Measurements from ENCODE around the gene INSM2.

Gene INSM2

GRCh38 chr14:35556548-35556947, 22.6 kb downstream of the INSM2 start:
- Histone ChIP-seq H3K9me2 (ENCODE audit: low read depth, low read length) (no peaks in the 10 kb centered on the region), H3K79me2 (ENCODE audit: insufficient read depth, low read length) (no peaks in the 10 kb centered on the region), H3F3A (ENCODE audit: insufficient read depth, low read length) (no peaks in the 10 kb centered on the region), H2AFZ (ENCODE audit: low read length) (no peak overlapping the region), H3K36me3 (ENCODE audit: insufficient read depth, low read length) (no peaks in the 10 kb centered on the region), H3K4me2 (ENCODE audit: low read length) (no peak overlapping the region), H3K27me3 (ENCODE audit: insufficient read depth, low read length) (no peaks in the 10 kb centered on the region), H3K27ac (ENCODE audit: low read depth, low read length, poor library complexity, severe bottlenecking) (no peak overlapping the region), H3K4me3 (ENCODE audit: low read depth, low read length, poor library complexity, severe bottlenecking) (no peak overlapping the region), H4K20me1 (ENCODE audit: insufficient read depth, low read length) (no peaks in the 10 kb centered on the region), H3K9ac (ENCODE audit: low read length) (no peak overlapping the region), H3K4me1 (ENCODE audit: insufficient read depth, low read length, severe bottlenecking) (no peaks in the 10 kb centered on the region), H3K9me3 (ENCODE audit: low read length) (no peaks in the 10 kb centered on the region)
- TF ChIP-seq EZH2 (IDR thresholded peaks at IDR 0.05; ENCODE audit: borderline replicate concordance, low read length) = no peak

GRCh38 chr14:35557221-35557747, 23.3 kb downstream of the INSM2 start:
- no peaks in the 10 kb centered on the region for H3K9me2 ChIP-seq (ENCODE audit: low read depth, low read length)
- H4K20me1 ChIP-seq (ENCODE audit: insufficient read depth, low read length) = no peaks in the 10 kb centered on the region
- H3K27ac ChIP-seq (ENCODE audit: low read depth, low read length, poor library complexity, severe bottlenecking) = no peak overlapping the region
- H3K4me1 ChIP-seq (ENCODE audit: insufficient read depth, low read length, severe bottlenecking) = no peaks in the 10 kb centered on the region
- TF ChIP-seq CTCF (IDR thresholded peaks at IDR 0.05; ENCODE audit: low read length) = no peak
- no peak for TF ChIP-seq EZH2 (IDR thresholded peaks at IDR 0.05; ENCODE audit: borderline replicate concordance, low read length)
- no peaks in the 10 kb centered on the region for H3K36me3 ChIP-seq (ENCODE audit: insufficient read depth, low read length)
- no peak overlapping the region for H3K9ac ChIP-seq (ENCODE audit: low read length)
- no peak overlapping the region for H3K4me3 ChIP-seq (ENCODE audit: low read depth, low read length, poor library complexity, severe bottlenecking)
- no peak overlapping the region for H2AFZ ChIP-seq (ENCODE audit: low read length)
- H3K4me2 ChIP-seq (ENCODE audit: low read length) = no peak overlapping the region
- no peaks in the 10 kb centered on the region for H3F3A ChIP-seq (ENCODE audit: insufficient read depth, low read length)
- no peaks in the 10 kb centered on the region for H3K9me3 ChIP-seq (ENCODE audit: low read length)
- no peaks in the 10 kb centered on the region for H3K79me2 ChIP-seq (ENCODE audit: insufficient read depth, low read length)
- no peaks in the 10 kb centered on the region for H3K27me3 ChIP-seq (ENCODE audit: insufficient read depth, low read length)

GRCh38 chr14:35558680-35559079, 24.7 kb downstream of the INSM2 start:
- Histone ChIP-seq H2AFZ (ENCODE audit: low read length) (no peak overlapping the region), H3F3A (ENCODE audit: insufficient read depth, low read length) (no peaks in the 10 kb centered on the region), H3K9me3 (ENCODE audit: low read length) (no peaks in the 10 kb centered on the region), H3K4me2 (ENCODE audit: low read length) (no peak overlapping the region), H3K36me3 (ENCODE audit: insufficient read depth, low read length) (no peaks in the 10 kb centered on the region), H3K4me1 (ENCODE audit: insufficient read depth, low read length, severe bottlenecking) (no peaks in the 10 kb centered on the region), H3K9me2 (ENCODE audit: low read depth, low read length) (no peaks in the 10 kb centered on the region), H3K4me3 (ENCODE audit: low read depth, low read length, poor library complexity, severe bottlenecking) (no peak overlapping the region), H3K27me3 (ENCODE audit: insufficient read depth, low read length) (no peaks in the 10 kb centered on the region), H3K27ac (ENCODE audit: low read depth, low read length, poor library complexity, severe bottlenecking) (no peak overlapping the region), H3K9ac (ENCODE audit: low read length) (no peak overlapping the region), H3K79me2 (ENCODE audit: insufficient read depth, low read length) (no peaks in the 10 kb centered on the region), H4K20me1 (ENCODE audit: insufficient read depth, low read length) (no peaks in the 10 kb centered on the region)
- TF ChIP-seq EZH2 (IDR thresholded peaks at IDR 0.05; ENCODE audit: borderline replicate concordance, low read length) (no peak), CTCF (IDR thresholded peaks at IDR 0.05; ENCODE audit: low read length) (no peak)

GRCh38 chr14:35565871-35566464, 32.0 kb downstream of the INSM2 start:
- Histone ChIP-seq H3K9me2 (ENCODE audit: low read depth, low read length) (no peaks in the 10 kb centered on the region), H3K36me3 (ENCODE audit: insufficient read depth, low read length) (no peaks in the 10 kb centered on the region), H3K4me3 (ENCODE audit: low read depth, low read length, poor library complexity, severe bottlenecking) (no peak overlapping the region), H3K4me1 (ENCODE audit: insufficient read depth, low read length, severe bottlenecking) (no peaks in the 10 kb centered on the region), H3K79me2 (ENCODE audit: insufficient read depth, low read length) (no peaks in the 10 kb centered on the region), H2AFZ (ENCODE audit: low read length) (no peak overlapping the region), H3K4me2 (ENCODE audit: low read length) (no peak overlapping the region), H3K9ac (ENCODE audit: low read length) (no peak overlapping the region), H4K20me1 (ENCODE audit: insufficient read depth, low read length) (no peaks in the 10 kb centered on the region), H3K9me3 (ENCODE audit: low read length) (no peaks in the 10 kb centered on the region), H3F3A (ENCODE audit: insufficient read depth, low read length) (no peaks in the 10 kb centered on the region), H3K27me3 (ENCODE audit: insufficient read depth, low read length) (no peaks in the 10 kb centered on the region), H3K27ac (ENCODE audit: low read depth, low read length, poor library complexity, severe bottlenecking) (no peak overlapping the region)
- TF ChIP-seq EZH2 (IDR thresholded peaks at IDR 0.05; ENCODE audit: borderline replicate concordance, low read length) = no peak
- TF ChIP-seq CTCF (IDR thresholded peaks at IDR 0.05; ENCODE audit: low read length) = no peak
